HEK293 (cell line): Measurements from ENCODE around the gene TRIM62.
A peak's percentile ranks its signal among the peaks of the same experiment; 100 is the strongest.

ENCODE experiments used
- CTCF ChIA-PET: fragments of 350-600 bp; formaldehyde crosslinking; extraction: SDS; loops from one replicate; lab custom pipeline; 2021; ENCODE audit warnings: antibody characterized with exemption; lab: Yijun Ruan, JAX
- POLR2A ChIA-PET: fragments of 300-600 bp; formaldehyde crosslinking; extraction: SDS; loops from one replicate; lab custom pipeline; 2020; ENCODE audit warnings: antibody characterized with exemption, inconsistent platforms; lab: Yijun Ruan, JAX
- H3K27ac ChIP-seq: fragments of 200-500 bp; sonication (Bioruptor generic); 2 replicates; pipeline ENCODE4 v1.5.1; 2014; ENCODE audit warnings: low read depth, low read length, control low read depth, inconsistent platforms; ENCODE audit errors: extremely low read depth
- H3K36me3 ChIP-seq, 2 experiments: fragments of 200-500 bp in 1 of 2; sonication (Bioruptor generic) in 1 of 2; 1 replicate in 1 of 2; 2 replicates in 1 of 2; pipeline ENCODE4 v1.5.1; 2014 to 2017; ENCODE audit warnings: inconsistent platforms in 2 of 2, low read length in 2 of 2; ENCODE audit not compliant: control insufficient read depth in 2 of 2, insufficient read depth in 1 of 2
- H3K4me1 ChIP-seq: fragments of 200-500 bp; sonication (Bioruptor generic); 2 replicates; pipeline ENCODE4 v1.5.1; 2014; ENCODE audit warnings: mild to moderate bottlenecking, low read length, inconsistent platforms; ENCODE audit not compliant: control insufficient read depth, insufficient read depth
- H3K4me3 ChIP-seq: 2 replicates; pipeline ENCODE4 v1.5.1; 2011; ENCODE audit warnings: low read depth, mild to moderate bottlenecking, control low read depth, low read length, moderate library complexity
- H3K9me3 ChIP-seq: fragments of 200-500 bp; sonication (Bioruptor generic); 2 replicates; pipeline ENCODE4 v1.5.1; 2014; ENCODE audit warnings: low read depth, low read length, inconsistent platforms; ENCODE audit not compliant: control insufficient read depth, insufficient read depth
- IKZF3 ChIP-seq: fragments of 450-650 bp; IDR thresholded peaks from 2 replicates; pipeline ENCODE4 v1.5.0; 2018; ENCODE audit warnings: missing biosample characterization, mild to moderate bottlenecking, missing genetic modification characterization, moderate library complexity
- ZBTB6 ChIP-seq: fragments of 450-650 bp; formaldehyde crosslinking; IDR thresholded peaks from 2 replicates; pipeline ENCODE4 v1.5.1; 2017; ENCODE audit warnings: missing biosample characterization, missing genetic modification characterization
- ZBTB8A ChIP-seq: fragments of 450-650 bp; formaldehyde crosslinking; IDR thresholded peaks from 2 replicates; pipeline ENCODE4 v1.5.1; 2016; ENCODE audit warnings: missing biosample characterization, missing genetic modification characterization
- ZFHX2 ChIP-seq: fragments of 450-650 bp; formaldehyde crosslinking; conservative IDR thresholded peaks from 2 replicates; pipeline ENCODE4 v1.5.1; 2016; ENCODE audit warnings: missing biosample characterization, missing genetic modification characterization
- ZFP69B ChIP-seq: fragments of 450-650 bp; formaldehyde crosslinking; IDR thresholded peaks from 2 replicates; pipeline ENCODE4 v1.5.1; 2016; ENCODE audit warnings: missing biosample characterization, missing genetic modification characterization
- ZNF175 ChIP-seq: fragments of 450-650 bp; formaldehyde crosslinking; IDR thresholded peaks from 2 replicates; pipeline ENCODE4 v1.5.1; 2016; ENCODE audit warnings: missing biosample characterization, missing genetic modification characterization
- ZNF202 ChIP-seq: fragments of 450-650 bp; formaldehyde crosslinking; IDR thresholded peaks from 2 replicates; pipeline ENCODE4 v1.5.1; 2016; ENCODE audit warnings: missing biosample characterization, missing genetic modification characterization, borderline replicate concordance
- ZNF266 ChIP-seq: fragments of 450-650 bp; formaldehyde crosslinking; IDR thresholded peaks from 2 replicates; pipeline ENCODE4 v1.5.1; 2016; ENCODE audit warnings: missing biosample characterization, missing genetic modification characterization, low read depth
- ZNF302 ChIP-seq: fragments of 450-650 bp; formaldehyde crosslinking; IDR thresholded peaks from 2 replicates; pipeline ENCODE4 v1.5.1; 2016; ENCODE audit warnings: missing biosample characterization, missing genetic modification characterization, low read depth
- ZNF571 ChIP-seq: fragments of 450-650 bp; formaldehyde crosslinking; IDR thresholded peaks from 2 replicates; pipeline ENCODE4 v1.5.0; 2017; ENCODE audit warnings: missing biosample characterization, missing genetic modification characterization
- ZNF645 ChIP-seq: fragments of 450-650 bp; formaldehyde crosslinking; IDR thresholded peaks from 2 replicates; pipeline ENCODE4; 2016; ENCODE audit warnings: missing biosample characterization, missing genetic modification characterization
- ZNF658 ChIP-seq: fragments of 450-650 bp; formaldehyde crosslinking; IDR thresholded peaks from 2 replicates; pipeline ENCODE4; 2016; ENCODE audit warnings: missing biosample characterization, missing genetic modification characterization
- ZNF692 ChIP-seq: fragments of 450-650 bp; formaldehyde crosslinking; IDR thresholded peaks from 2 replicates; pipeline ENCODE4 v1.5.1; 2016; ENCODE audit warnings: missing biosample characterization, missing genetic modification characterization
- ZNF785 ChIP-seq: fragments of 450-650 bp; formaldehyde crosslinking; IDR thresholded peaks from 2 replicates; pipeline ENCODE4 v1.5.1; 2016; ENCODE audit warnings: missing biosample characterization, missing genetic modification characterization
- ZSCAN16 ChIP-seq: fragments of 450-650 bp; formaldehyde crosslinking; IDR thresholded peaks from 2 replicates; pipeline ENCODE4 v1.5.1; 2016; ENCODE audit warnings: missing biosample characterization, missing genetic modification characterization
- ZSCAN5A ChIP-seq: fragments of 450-650 bp; formaldehyde crosslinking; IDR thresholded peaks from 2 replicates; pipeline ENCODE4 v1.5.1; 2016; ENCODE audit warnings: missing biosample characterization, missing genetic modification characterization

Gene TRIM62

GRCh38 chr1:33150522-33150921, 31.3 kb downstream of the TRIM62 start (continued):
- TF ChIP-seq ZBTB8A (tag by site-specific recombination) (no peak), ZSCAN16 (tag by site-specific recombination) (no peak), ZSCAN5A (tag by site-specific recombination) (no peak)

- H3K4me3 ChIP-seq: no peak overlapping the region
- ChIA-PET POLR2A (no interaction called here), CTCF (interaction anchor here (0.6 to 1.8 kb wide), 6 partner anchors 8 to 303 kb away, joined by 3 to 7 read pairs (median 4); no protein-coding TSS in a partner anchor)
- H3K4me1 ChIP-seq: peaks cover 5% of the 10 kb centered on the region; the same call in 1 of the 2 replicates
- H3K27ac ChIP-seq: no peak overlapping the region
- peaks cover 0 to 17% of the 10 kb centered on the region in 2 experiments; a peak in 1 of 3 replicates for H3K36me3 ChIP-seq
- H3K9me3 ChIP-seq: no peaks in the 10 kb centered on the region
- TF ChIP-seq ZNF645 (tag by site-specific recombination): no peak
- TF ChIP-seq ZNF266 (tag by site-specific recombination): no peak
- no peak for TF ChIP-seq ZNF302
- no peak for TF ChIP-seq ZNF175
- no peak for TF ChIP-seq ZNF571 (tag by site-specific recombination)
- TF ChIP-seq ZNF658 (tag by site-specific recombination): no peak
Measured at GRCh38 chr1:33149453-33150190, 32.2 kb downstream of the TRIM62 start.

GRCh38 chr1:33148615-33149014, 33.2 kb downstream of the TRIM62 start:
- H3K9me3 ChIP-seq: no peaks in the 10 kb centered on the region
- POLR2A ChIA-PET: no interaction called here
- H3K27ac ChIP-seq: no peak overlapping the region
- no peak for TF ChIP-seq ZNF692
- TF ChIP-seq ZNF202 (tag by site-specific recombination): no peak
- TF ChIP-seq ZFP69B (tag by site-specific recombination): no peak
- no peak for TF ChIP-seq ZFHX2 (tag by site-specific recombination)
- TF ChIP-seq ZNF785 (tag by site-specific recombination): no peak
- peaks cover 0 to 17% of the 10 kb centered on the region in 2 experiments; a peak in 1 of 3 replicates for H3K36me3 ChIP-seq
- H3K4me3 ChIP-seq: no peak overlapping the region
- peaks cover 5% of the 10 kb centered on the region; the same call in 1 of the 2 replicates for H3K4me1 ChIP-seq
- CTCF ChIA-PET: interaction anchor here (0.8 to 1.5 kb wide), 5 partner anchors 10 to 53 kb away, joined by 3 to 14 read pairs (median 4); no protein-coding TSS in a partner anchor

- Histone ChIP-seq H3K4me1 (no peaks in the 10 kb centered on the region), H3K4me3 (no peak overlapping the region), H3K9me3 (no peaks in the 10 kb centered on the region), H3K27ac (no peak overlapping the region), H3K36me3 (peaks cover 0 to 17% of the 10 kb centered on the region in 2 experiments; a peak in 1 of 3 replicates)
- TF ChIP-seq ZBTB6 (tag by site-specific recombination) (no peak), IKZF3 (0 out of 2 replicates have a peak, but pooled peaks have one; percentile 34)
- CTCF ChIA-PET: interaction anchor here (0.8 to 1.5 kb wide), 8 partner anchors 9 to 56 kb away, joined by 3 to 14 read pairs (median 4); no protein-coding TSS in a partner anchor
- POLR2A ChIA-PET: no interaction called here
Measured at GRCh38 chr1:33147997-33148314, 33.9 kb downstream of the TRIM62 start.
